H1 (cell line): ENCODE results near the gene ABCC2. TPM values are rescaled to one million over a fixed set of nuclear protein-coding genes. Genes with fewer than 3 reads are reported as not detected.

Experiments
- CBX8 ChIP-seq: fragments of 300-800, 300-1000 bp; sonication (generic); IDR thresholded peaks from 2 replicates; pipeline ENCODE4 v1.7.1; 2016; ENCODE audit warnings: low read depth, low read length, borderline replicate concordance
- EGR1 ChIP-seq: IDR thresholded peaks from 2 replicates; pipeline ENCODE4 v1.6.1; 2011; ENCODE audit warnings: low read depth, low read length, borderline replicate concordance
- GABPA ChIP-seq: IDR thresholded peaks from 2 replicates; pipeline ENCODE4 v1.6.1; 2011; ENCODE audit warnings: mild to moderate bottlenecking, low read length, moderate library complexity, borderline replicate concordance; ENCODE audit not compliant: insufficient read depth
- polyA plus RNA-seq, 7 experiments: library from polyadenylated mRNA; depleted of rRNA in 3 of 7; stranded (reverse) in 5 of 7; unstranded in 2 of 7; fragments of >200 nt in 5 of 7; fragments of 200-250 nt in 2 of 7; gene quantifications; 1 replicate in 5 of 7; 2 replicates in 1 of 7; 4 replicates in 1 of 7; pipeline versions ENCODE4 v1.2.1 to v1.2.3, GENCODE V29; 2011 to 2013; ENCODE audit warnings: missing spikeins in 2 of 7, mixed read lengths in 2 of 7
- total RNA-seq: library from RNA; stranded (reverse); fragmentation: NEBNext Ultra II Directional; extraction: Animal tissue kit (Norgen Biotek cat#: 25700); gene quantifications from 2 replicates; pipeline ENCODE4 v1.2.1, GENCODE V29; 2021

ABCC2 gene
- total and polyA plus RNA-seq, 2 of the 8 experiments (the other 6 are each of a cell fraction or from before 2014, with no cell fraction given), result 0.74 to 1.1 TPM

DNA sequence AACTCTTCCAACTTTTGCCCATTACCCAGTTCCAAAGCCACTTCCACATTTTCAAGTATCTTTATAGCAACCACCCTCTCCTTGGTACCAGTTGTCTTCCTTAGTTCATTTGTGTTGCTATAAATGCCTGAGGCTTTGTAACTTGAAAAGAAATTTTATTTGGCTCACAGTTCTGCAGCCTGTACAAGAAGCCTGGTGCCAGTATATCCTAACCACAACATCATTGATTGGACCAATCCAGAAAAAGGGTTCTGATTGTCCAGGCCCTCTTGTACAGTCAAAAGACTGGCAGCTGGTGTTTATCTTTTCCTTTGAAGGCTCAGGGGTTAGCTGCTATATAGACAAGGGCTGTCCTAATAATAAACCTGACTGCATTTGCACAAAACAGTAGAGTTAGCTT, 21.1 kb upstream of the ABCC2 start (continued):
- no peak for TF ChIP-seq CBX8
- no peak for TF ChIP-seq GABPA
- TF ChIP-seq EGR1, result no peak
